Tibial artery (tissue), 4 donors: ENCODE measurements around the gene CRACR2A.
A peak's percentile ranks its signal among the peaks of the same experiment; 100 is the strongest.

Experiments
- DNase-seq, 2 donors: peaks; one replicate each; pipeline ENCODE4 v3.0.0-alpha.2; 2019
- H3K27ac ChIP-seq, 2 donors: fragments of 200-600 bp; sonication (generic) in 1 of 2; 1 replicate in 1 of 2; 2 replicates in 1 of 2; pipeline ENCODE4 v1.5.1; 2018 to 2019; ENCODE audit warnings: mild to moderate bottlenecking in 1 of 2
- H3K27me3 ChIP-seq, 2 donors: fragments of 200-600 bp; sonication (generic) in 1 of 2; one replicate each; pipeline versions ENCODE4 v1.5.1 to v1.6.0; 2016 to 2019
- H3K36me3 ChIP-seq, 3 donors: fragments of 200-600 bp; sonication (generic) in 2 of 3; one replicate each; pipeline ENCODE4 v1.5.1; 2016 to 2019; ENCODE audit warnings: mild to moderate bottlenecking in 2 of 3
- H3K4me1 ChIP-seq, 4 donors: fragments of 200-600 bp; sonication (generic) in 2 of 4; 1 replicate in 3 of 4; 2 replicates in 1 of 4; pipeline ENCODE4 v1.5.1; 2016 to 2019
- H3K4me3 ChIP-seq, 2 donors: fragments of 200-600 bp; sonication (generic) in 1 of 2; 1 replicate in 1 of 2; 2 replicates in 1 of 2; pipeline ENCODE4 v1.5.1; 2018 to 2019; ENCODE audit warnings: mild to moderate bottlenecking in 2 of 2
- H3K9me3 ChIP-seq, 3 donors: fragments of 200-600 bp; sonication (generic) in 1 of 3; one replicate each; pipeline ENCODE4 v1.5.1; 2016 to 2019
- intact Hi-C: fragments of 100-400 bp; cut with DNase I; formaldehyde crosslinking; loops from one replicate; pipeline ENCODE4 v1.15.0; 2023; ENCODE audit warnings: low total_unique reads
- TF ChIP-seq, protein P1 (sequence below), 2 experiments: fragments of 200-600 bp in 1 of 2; fragments of 450-650 bp in 1 of 2; IDR thresholded peaks; one replicate each; pipeline ENCODE4 v1.5.1; 2017 to 2019; ENCODE audit warnings: antibody characterized with exemption in 2 of 2, mild to moderate bottlenecking in 1 of 2, moderate library complexity in 1 of 2

CRACR2A gene

DNA sequence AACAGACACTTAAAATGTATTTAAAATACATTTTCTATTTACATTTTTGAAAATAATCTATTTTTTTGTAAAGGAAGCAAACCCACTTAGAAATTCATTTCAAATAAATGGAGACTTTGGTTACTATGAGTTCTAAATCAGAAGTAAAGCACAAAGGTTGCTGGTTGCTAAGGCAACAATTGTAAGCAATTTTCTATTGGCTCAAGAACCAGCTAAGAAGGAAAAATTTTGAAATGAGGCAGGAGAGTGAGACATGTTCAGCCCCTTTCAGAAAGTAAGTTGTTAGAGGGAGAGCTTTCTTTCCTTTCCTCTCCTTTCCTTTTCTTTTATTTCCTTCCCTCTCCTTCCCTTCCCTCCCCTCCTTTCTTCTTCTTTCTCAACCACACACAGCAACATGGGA is 181.2 kb downstream of the CRACR2A start:
- Histone ChIP-seq H3K4me3 (no peak overlapping the region), H3K4me1 (no peaks in the 10 kb centered on the region), H3K9me3 (no peaks in the 10 kb centered on the region), H3K27ac (no peak overlapping the region), H3K27me3 (peaks cover 0 to 7% of the 10 kb centered on the region in 2 donors), H3K36me3 (no peaks in the 10 kb centered on the region)
- TF ChIP-seq, protein P1, sequence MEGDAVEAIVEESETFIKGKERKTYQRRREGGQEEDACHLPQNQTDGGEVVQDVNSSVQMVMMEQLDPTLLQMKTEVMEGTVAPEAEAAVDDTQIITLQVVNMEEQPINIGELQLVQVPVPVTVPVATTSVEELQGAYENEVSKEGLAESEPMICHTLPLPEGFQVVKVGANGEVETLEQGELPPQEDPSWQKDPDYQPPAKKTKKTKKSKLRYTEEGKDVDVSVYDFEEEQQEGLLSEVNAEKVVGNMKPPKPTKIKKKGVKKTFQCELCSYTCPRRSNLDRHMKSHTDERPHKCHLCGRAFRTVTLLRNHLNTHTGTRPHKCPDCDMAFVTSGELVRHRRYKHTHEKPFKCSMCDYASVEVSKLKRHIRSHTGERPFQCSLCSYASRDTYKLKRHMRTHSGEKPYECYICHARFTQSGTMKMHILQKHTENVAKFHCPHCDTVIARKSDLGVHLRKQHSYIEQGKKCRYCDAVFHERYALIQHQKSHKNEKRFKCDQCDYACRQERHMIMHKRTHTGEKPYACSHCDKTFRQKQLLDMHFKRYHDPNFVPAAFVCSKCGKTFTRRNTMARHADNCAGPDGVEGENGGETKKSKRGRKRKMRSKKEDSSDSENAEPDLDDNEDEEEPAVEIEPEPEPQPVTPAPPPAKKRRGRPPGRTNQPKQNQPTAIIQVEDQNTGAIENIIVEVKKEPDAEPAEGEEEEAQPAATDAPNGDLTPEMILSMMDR (IDR thresholded peaks at IDR 0.05): no peak
- intact Hi-C loops: no loop called here
- DNase-seq: no peak

DNA sequence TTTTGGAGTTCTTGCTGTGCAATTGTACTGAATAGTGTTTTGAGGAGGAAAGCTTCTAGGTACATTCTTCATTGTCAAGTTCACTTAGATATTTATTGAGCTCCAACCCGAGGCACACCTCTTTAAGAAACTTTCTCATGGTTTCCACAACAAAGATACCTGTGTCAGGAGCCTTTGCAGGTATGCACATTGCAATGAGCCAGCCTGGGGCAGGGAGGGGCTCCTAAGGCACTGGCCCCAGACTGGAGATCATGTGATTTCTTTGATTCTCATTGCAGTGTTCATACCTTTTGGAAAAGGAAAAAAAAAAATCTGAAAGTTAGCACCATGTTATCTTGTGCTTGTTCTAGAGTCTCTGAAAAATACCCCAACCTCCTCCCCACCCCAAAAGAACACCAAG is 181.6 kb downstream of the CRACR2A start:
- Histone ChIP-seq H3K27me3 (peaks cover 0 to 7% of the 10 kb centered on the region in 2 donors), H3K4me3 (no peak overlapping the region), H3K27ac (no peak overlapping the region), H3K4me1 (no peaks in the 10 kb centered on the region), H3K9me3 (no peaks in the 10 kb centered on the region), H3K36me3 (no peaks in the 10 kb centered on the region)
- DNase-seq: no peak
- intact Hi-C loops: no loop called here
- TF ChIP-seq, protein P1 (IDR thresholded peaks at IDR 0.05): no peak

DNA sequence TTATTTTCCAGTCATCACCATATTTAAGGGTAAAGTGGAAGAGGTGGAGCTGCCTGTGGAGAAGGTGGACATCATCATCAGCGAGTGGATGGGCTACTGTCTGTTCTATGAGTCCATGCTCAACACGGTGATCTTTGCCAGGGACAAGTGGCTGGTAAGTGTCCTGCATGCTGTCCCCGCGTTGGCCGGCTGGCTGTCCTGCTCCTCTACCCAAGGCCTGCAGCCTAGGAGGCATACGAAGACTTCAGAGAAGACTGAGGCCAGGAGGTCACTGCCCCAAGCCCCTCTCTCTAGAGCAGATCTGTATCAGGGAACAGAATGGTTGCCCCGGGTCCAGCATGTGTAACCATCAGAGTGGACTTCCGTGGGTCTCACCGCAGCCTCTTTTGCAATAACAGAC is 184.2 kb downstream of the CRACR2A start:
- H3K36me3 ChIP-seq: no peaks in the 10 kb centered on the region
- DNase-seq: peak; percentile 11 to 39
- no peaks in the 10 kb centered on the region for H3K27me3 ChIP-seq
- no peaks in the 10 kb centered on the region for H3K4me1 ChIP-seq
- no peak overlapping the region for H3K4me3 ChIP-seq
- intact Hi-C loops: no loop called here
- TF ChIP-seq, protein P1 (IDR thresholded peaks at IDR 0.05): no peak
- H3K9me3 ChIP-seq: no peaks in the 10 kb centered on the region
- no peak overlapping the region for H3K27ac ChIP-seq

DNA sequence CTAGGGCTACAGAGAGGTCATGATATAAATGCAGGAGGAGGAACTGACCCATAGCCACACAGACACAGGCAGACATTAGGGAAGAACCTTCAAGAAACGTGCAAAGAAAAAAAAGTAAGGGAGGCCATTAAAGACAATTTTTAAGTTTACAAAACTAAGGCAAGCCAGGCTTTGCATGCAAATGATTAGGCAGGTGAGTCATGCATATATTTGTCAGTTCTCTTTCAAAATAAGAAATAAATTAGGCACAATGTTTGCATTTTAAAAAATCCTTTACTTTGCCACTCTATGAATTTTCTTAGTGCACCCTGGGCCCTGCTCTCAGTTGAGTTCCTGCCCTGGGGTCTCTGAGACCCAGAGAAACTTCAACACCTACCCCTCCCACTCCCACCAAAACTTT is 186.9 kb downstream of the CRACR2A start:
- DNase-seq: no peak
- H3K27me3 ChIP-seq: peaks cover 0 to 2% of the 10 kb centered on the region in 2 donors
- H3K4me3 ChIP-seq: no peak overlapping the region
- no peak overlapping the region for H3K27ac ChIP-seq
- TF ChIP-seq, protein P1 (IDR thresholded peaks at IDR 0.05): no peak
- intact Hi-C loops: no loop called here
- H3K36me3 ChIP-seq: no peaks in the 10 kb centered on the region
- no peaks in the 10 kb centered on the region for H3K9me3 ChIP-seq
- no peaks in the 10 kb centered on the region for H3K4me1 ChIP-seq
